Measurements from ENCODE around the gene DCLK1. TPM values are rescaled to one million over a fixed set of nuclear protein-coding genes. Genes with fewer than 3 reads are reported as not detected.

The DCLK1 gene
- total RNA-seq, 4 donors from 2014 or later: 21.3 to 63.8 (median 40.9) TPM

DNA sequence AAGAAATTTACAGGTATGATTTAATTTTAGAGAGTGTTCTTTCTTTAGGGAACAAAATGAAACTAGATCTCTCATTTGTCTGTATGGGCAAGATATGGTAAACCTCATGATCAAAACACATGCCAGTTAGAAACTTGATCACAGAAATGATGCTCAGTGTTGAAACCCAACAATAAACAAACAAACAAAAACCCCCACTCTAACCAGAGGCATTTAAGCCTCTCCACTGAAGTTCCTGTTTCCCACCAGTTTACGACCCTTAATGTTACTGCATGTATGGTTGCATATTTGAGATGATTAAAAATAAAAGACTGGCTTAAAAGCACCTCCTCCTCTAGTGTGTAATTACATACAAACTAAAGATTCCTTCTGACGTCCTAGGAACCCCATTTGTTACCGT lies 361.4 kb downstream of the DCLK1 start:
- TF ChIP-seq POLR2A (IDR thresholded peaks at IDR 0.05): no peak
- TF ChIP-seq, protein P1, sequence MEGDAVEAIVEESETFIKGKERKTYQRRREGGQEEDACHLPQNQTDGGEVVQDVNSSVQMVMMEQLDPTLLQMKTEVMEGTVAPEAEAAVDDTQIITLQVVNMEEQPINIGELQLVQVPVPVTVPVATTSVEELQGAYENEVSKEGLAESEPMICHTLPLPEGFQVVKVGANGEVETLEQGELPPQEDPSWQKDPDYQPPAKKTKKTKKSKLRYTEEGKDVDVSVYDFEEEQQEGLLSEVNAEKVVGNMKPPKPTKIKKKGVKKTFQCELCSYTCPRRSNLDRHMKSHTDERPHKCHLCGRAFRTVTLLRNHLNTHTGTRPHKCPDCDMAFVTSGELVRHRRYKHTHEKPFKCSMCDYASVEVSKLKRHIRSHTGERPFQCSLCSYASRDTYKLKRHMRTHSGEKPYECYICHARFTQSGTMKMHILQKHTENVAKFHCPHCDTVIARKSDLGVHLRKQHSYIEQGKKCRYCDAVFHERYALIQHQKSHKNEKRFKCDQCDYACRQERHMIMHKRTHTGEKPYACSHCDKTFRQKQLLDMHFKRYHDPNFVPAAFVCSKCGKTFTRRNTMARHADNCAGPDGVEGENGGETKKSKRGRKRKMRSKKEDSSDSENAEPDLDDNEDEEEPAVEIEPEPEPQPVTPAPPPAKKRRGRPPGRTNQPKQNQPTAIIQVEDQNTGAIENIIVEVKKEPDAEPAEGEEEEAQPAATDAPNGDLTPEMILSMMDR (IDR thresholded peaks at IDR 0.05): no peak
- TF ChIP-seq EP300 (IDR thresholded peaks at IDR 0.05): no peak
- no peak overlapping the region for H3K27ac ChIP-seq
- H3K27me3 ChIP-seq: no peaks in the 10 kb centered on the region
- H3K4me3 ChIP-seq: no peak overlapping the region
- DNase-seq (ENCODE audit: low spot score in 2 of 2): no peak
- no peaks in the 10 kb centered on the region for H3K36me3 ChIP-seq
- no peaks in the 10 kb centered on the region for H3K9me3 ChIP-seq
- H3K4me1 ChIP-seq: no peaks in the 10 kb centered on the region
- 61 to 63% methylated on average over 3 of the region's 3 CpGs for WGBS, 2 donors

DNA sequence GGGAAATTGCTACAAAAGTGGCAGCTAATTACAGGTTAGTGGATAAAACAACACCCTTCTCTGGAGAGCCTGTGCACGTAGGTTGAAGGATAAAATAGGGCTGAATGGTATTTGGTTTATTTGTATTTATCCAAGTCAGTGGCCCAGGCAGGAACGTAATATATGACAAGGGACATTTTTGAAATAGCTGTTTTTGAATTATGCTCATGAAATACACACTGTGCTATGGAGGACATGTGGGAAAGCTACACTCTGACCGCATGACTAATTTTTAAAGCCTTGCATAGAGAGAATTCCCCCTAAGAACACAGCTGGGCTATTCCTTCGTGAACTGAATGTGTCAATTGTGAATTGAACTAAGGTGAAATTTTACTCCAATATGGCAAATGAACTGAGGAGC lies 362.6 kb downstream of the DCLK1 start:
- no peak overlapping the region for H3K4me3 ChIP-seq
- no peak for TF ChIP-seq POLR2A (IDR thresholded peaks at IDR 0.05)
- TF ChIP-seq, protein P1 (IDR thresholded peaks at IDR 0.05): no peak
- no peak for TF ChIP-seq EP300 (IDR thresholded peaks at IDR 0.05)
- H3K4me1 ChIP-seq: no peaks in the 10 kb centered on the region
- no peak overlapping the region for H3K27ac ChIP-seq
- no peaks in the 10 kb centered on the region for H3K9me3 ChIP-seq
- 48 to 54% methylated on average over 4 of the region's 4 CpGs for WGBS, 2 donors
- no peaks in the 10 kb centered on the region for H3K36me3 ChIP-seq
- no peak for DNase-seq (ENCODE audit: low spot score in 2 of 2)
- no peaks in the 10 kb centered on the region for H3K27me3 ChIP-seq

DNA sequence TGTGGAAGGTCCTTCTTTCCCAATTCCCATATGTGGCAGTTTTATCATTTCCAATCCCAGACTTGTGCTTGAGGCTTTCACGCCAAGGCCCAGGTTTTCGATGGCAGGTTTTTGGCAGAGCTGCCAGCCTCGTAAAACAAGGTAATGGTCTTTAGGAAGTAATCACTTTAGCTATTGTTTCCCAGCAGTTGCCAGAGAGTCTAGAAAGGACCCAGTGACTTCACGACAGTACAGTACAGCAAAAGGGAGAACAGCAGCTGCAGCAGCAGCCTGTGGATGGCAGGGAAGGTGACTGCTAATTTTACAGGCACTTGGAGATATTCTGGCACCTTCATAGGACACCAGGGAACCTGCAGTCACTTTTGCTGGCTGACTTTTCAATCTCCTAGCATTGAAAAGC lies 363.1 kb downstream of the DCLK1 start:
- Histone ChIP-seq H3K27ac (no peak overlapping the region), H3K4me3 (no peak overlapping the region), H3K9me3 (no peaks in the 10 kb centered on the region), H3K36me3 (no peaks in the 10 kb centered on the region), H3K27me3 (no peaks in the 10 kb centered on the region), H3K4me1 (no peaks in the 10 kb centered on the region)
- no peak for TF ChIP-seq POLR2A (IDR thresholded peaks at IDR 0.05)
- TF ChIP-seq EP300 (IDR thresholded peaks at IDR 0.05): no peak
- no peak for DNase-seq (ENCODE audit: low spot score in 2 of 2)
- WGBS, 2 donors: 68 to 76% methylated on average over 4 of the region's 4 CpGs

DNA sequence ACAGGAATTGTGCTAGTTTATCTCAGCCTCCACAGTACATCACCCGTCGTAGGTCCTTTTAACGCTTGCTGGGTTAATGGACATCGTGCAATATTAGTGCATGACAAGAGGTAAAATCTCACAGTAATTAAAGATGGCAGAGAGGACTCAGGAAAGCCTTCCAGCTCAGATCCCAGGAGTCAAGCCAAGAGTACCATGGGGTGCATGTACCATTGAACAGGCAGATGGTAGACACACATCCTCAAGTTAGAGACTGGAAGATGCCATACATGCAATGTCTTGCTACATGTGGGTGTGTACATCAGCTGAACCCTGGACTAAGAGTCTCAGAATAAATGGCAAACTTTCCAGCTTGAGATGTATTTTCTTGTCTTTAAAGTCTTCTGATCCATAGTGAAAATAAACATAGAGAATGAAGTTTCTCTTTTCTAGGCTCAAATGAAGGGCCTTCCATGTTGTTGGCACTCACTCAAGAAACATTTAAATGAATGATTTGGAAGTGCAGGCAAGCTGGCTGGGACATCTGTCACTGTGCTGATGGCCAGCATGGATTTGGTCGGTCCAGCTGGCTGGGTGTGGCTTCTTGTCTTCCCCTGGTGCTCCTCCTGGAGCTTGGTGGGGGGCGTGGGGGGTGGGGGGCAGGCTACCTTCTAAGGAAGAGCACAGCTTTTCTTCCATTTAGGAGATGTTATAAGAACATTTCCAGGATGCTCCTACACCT lies 363.8 kb downstream of the DCLK1 start:
- no peaks in the 10 kb centered on the region for H3K36me3 ChIP-seq
- H3K27ac ChIP-seq: no peak overlapping the region
- no peaks in the 10 kb centered on the region for H3K27me3 ChIP-seq
- no peaks in the 10 kb centered on the region for H3K9me3 ChIP-seq
- TF ChIP-seq EP300 (IDR thresholded peaks at IDR 0.05) (no peak), POLR2A (IDR thresholded peaks at IDR 0.05) (no peak)
- TF ChIP-seq, protein P1 (IDR thresholded peaks at IDR 0.05): no peak
- whole genome bisulfite sequencing, 2 donors: 81 to 83% methylated on average over 6 of the region's 6 CpGs
- DNase-seq (ENCODE audit: low spot score in 2 of 2): no peak
- H3K4me1 ChIP-seq: no peaks in the 10 kb centered on the region
- H3K4me3 ChIP-seq: no peak overlapping the region

DNA sequence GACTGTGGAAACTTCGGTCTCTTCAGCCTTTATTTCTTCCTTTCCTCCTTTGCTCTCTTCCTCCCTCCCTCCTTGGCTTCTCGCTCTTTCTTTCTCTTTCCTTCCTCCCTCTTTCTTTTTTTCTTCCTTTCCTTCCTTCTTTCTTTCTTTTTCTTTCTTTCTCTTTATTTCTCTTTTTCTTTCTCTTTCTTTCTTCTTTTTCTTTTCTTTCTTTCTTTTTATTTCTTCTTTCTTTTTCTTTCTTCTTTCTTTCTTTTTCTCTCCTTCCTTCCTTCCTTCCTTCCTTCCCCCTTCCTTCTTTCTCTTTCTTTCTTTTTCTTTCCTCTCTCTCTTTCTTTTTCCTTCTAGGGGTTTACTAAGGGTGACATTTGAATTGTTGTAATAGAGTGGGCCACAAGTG lies 364.5 kb downstream of the DCLK1 start:
- no peak for TF ChIP-seq POLR2A (IDR thresholded peaks at IDR 0.05)
- TF ChIP-seq, protein P1 (IDR thresholded peaks at IDR 0.05): no peak
- no peaks in the 10 kb centered on the region for H3K27me3 ChIP-seq
- no peaks in the 10 kb centered on the region for H3K4me1 ChIP-seq
- H3K36me3 ChIP-seq: no peaks in the 10 kb centered on the region
- WGBS, 2 donors: 95 to 97% methylated on average over 2 of the region's 2 CpGs
- H3K9me3 ChIP-seq: no peaks in the 10 kb centered on the region
- H3K4me3 ChIP-seq: no peak overlapping the region
- no peak overlapping the region for H3K27ac ChIP-seq
- no peak for DNase-seq (ENCODE audit: low spot score in 2 of 2)

Measured in tibial nerve (tissue), 4 donors.